Ishikawa (cell line): ENCODE data around the gene SEPTIN6.

Experiments used
- TEAD4 ChIP-seq: IDR thresholded peaks from 2 replicates; pipeline ENCODE4 v1.6.1; 2012
- TF ChIP-seq, protein P1 (sequence below): IDR thresholded peaks from 2 replicates; pipeline ENCODE4 v1.6.1; 2012
- TF ChIP-seq, protein P2 (sequence below): IDR thresholded peaks from 2 replicates; pipeline ENCODE4 v1.6.1; 2012; ENCODE audit warnings: low read depth, mild to moderate bottlenecking

DNA sequence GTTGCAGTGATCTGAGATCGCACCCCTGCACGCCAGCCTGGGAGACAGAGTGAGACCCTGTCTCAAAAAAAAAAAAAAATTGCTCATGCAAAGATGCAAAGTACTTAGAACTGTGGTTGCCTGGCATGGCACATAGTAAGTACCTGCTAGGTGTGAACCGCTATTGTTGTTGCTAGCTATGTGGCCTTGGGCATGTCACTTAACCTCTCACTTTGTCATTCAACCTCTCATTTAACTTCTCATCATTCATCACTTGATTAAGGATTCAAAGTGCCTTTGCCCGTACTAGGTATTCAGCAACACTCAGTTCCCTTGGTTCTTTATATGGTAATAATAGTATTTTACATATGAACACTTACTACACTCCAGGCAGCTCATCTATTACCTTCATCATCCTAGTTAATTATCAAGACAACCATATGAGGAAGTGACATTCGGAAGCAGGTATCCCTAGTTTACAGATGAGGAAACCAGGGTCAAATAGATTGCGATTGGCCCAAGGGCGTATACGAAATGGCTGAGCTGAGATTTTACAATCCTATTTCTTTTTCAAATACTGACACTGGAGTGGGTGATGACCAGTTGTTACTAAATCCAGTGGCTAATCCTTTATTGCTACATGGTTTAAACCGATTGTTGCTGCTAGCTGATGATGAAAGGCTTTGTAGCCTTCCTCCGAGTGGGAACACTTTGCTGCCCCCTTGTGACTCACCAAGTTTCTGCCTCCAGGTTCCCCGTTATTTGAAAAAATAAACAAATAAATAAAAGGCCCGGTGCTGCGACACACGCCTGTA, 36.6 kb upstream of the SEPTIN6 start:
- TF ChIP-seq TEAD4: no peak
- TF ChIP-seq, protein P1, sequence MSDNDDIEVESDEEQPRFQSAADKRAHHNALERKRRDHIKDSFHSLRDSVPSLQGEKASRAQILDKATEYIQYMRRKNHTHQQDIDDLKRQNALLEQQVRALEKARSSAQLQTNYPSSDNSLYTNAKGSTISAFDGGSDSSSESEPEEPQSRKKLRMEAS: no peak
- TF ChIP-seq, protein P2, sequence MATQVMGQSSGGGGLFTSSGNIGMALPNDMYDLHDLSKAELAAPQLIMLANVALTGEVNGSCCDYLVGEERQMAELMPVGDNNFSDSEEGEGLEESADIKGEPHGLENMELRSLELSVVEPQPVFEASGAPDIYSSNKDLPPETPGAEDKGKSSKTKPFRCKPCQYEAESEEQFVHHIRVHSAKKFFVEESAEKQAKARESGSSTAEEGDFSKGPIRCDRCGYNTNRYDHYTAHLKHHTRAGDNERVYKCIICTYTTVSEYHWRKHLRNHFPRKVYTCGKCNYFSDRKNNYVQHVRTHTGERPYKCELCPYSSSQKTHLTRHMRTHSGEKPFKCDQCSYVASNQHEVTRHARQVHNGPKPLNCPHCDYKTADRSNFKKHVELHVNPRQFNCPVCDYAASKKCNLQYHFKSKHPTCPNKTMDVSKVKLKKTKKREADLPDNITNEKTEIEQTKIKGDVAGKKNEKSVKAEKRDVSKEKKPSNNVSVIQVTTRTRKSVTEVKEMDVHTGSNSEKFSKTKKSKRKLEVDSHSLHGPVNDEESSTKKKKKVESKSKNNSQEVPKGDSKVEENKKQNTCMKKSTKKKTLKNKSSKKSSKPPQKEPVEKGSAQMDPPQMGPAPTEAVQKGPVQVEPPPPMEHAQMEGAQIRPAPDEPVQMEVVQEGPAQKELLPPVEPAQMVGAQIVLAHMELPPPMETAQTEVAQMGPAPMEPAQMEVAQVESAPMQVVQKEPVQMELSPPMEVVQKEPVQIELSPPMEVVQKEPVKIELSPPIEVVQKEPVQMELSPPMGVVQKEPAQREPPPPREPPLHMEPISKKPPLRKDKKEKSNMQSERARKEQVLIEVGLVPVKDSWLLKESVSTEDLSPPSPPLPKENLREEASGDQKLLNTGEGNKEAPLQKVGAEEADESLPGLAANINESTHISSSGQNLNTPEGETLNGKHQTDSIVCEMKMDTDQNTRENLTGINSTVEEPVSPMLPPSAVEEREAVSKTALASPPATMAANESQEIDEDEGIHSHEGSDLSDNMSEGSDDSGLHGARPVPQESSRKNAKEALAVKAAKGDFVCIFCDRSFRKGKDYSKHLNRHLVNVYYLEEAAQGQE: no peak
